Right lobe of liver (tissue), 4 donors: ENCODE results near the gene KPNB1.

Source experiments
- POLR2A ChIP-seq: fragments of 450-650 bp; IDR thresholded peaks from one replicate; pipeline ENCODE4 v1.6.1; 2017; ENCODE audit warnings: antibody characterized with exemption, mild to moderate bottlenecking
- TF ChIP-seq, protein P1 (sequence below), 4 donors: fragments of 200-600 bp in 3 of 4; fragments of 450-650 bp in 1 of 4; IDR thresholded peaks; one replicate each; pipeline versions ENCODE4 v1.5.1 to v1.8.0; 2016 to 2022; ENCODE audit warnings: antibody characterized with exemption in 4 of 4, mild to moderate bottlenecking in 2 of 4
- donor health status: DM: no; HTN: no; CAD: no.
- donor health status: DM: no; HTN: no; CAD: no.
- donor health status: DM: no; HTN: yes; CAD: no.

DNA sequence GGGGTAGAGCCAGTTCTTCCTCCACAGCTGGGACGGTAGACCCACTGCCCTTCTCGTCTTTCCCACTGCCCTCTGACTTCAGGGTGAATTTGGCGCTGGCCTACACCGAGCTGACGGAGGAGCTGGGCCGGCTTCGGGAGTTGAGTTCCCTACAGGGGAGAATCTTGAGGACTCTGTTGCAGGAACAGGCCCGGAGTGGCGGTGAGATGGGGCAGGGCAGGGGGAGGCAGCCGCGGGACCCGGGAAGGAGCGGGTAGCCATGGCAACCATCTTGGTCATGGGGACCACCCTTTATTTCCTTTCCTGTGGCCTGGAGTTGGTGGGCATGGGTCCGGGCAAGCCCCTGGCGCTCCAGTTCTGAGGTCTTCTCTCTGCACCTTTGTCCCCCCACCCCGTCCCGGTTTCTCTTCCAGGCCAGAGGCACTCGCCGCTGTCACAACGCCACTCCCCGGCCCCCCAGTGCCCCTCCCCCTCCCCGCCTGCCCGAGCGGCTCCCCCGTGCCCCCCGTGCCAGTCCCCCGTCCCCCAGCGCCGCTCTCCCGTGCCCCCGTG, 58.7 kb downstream of the KPNB1 start:
- TF ChIP-seq, protein P1, sequence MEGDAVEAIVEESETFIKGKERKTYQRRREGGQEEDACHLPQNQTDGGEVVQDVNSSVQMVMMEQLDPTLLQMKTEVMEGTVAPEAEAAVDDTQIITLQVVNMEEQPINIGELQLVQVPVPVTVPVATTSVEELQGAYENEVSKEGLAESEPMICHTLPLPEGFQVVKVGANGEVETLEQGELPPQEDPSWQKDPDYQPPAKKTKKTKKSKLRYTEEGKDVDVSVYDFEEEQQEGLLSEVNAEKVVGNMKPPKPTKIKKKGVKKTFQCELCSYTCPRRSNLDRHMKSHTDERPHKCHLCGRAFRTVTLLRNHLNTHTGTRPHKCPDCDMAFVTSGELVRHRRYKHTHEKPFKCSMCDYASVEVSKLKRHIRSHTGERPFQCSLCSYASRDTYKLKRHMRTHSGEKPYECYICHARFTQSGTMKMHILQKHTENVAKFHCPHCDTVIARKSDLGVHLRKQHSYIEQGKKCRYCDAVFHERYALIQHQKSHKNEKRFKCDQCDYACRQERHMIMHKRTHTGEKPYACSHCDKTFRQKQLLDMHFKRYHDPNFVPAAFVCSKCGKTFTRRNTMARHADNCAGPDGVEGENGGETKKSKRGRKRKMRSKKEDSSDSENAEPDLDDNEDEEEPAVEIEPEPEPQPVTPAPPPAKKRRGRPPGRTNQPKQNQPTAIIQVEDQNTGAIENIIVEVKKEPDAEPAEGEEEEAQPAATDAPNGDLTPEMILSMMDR (IDR thresholded peaks at IDR 0.05) = no peak
- TF ChIP-seq POLR2A = no peak
